Non-pigmented ciliary epithelial cell (primary cell): Measurements from ENCODE around the gene GON7.
"Not testable (repeated sequence)": the region's sequence is repeated elsewhere in the genome, so short reads cannot be mapped to it uniquely, and the experiment has no call there.

ENCODE experiments used
- DNase-seq: peaks from one replicate; pipeline ENCODE4 v3.0.0-alpha.2; 2010; ENCODE audit warnings: low read depth

GON7 gene

GRCh38 chr14:93199031-93199430 lies 7.8 kb downstream of the GON7 start:
- no peak for DNase-seq

- no peak for DNase-seq
These were observed 11.4 kb downstream of the GON7 start for GRCh38 chr14:93195316-93195999.

GRCh38 chr14:93186956-93187355 lies 19.9 kb downstream of the GON7 start:
- no peak for DNase-seq

DNA sequence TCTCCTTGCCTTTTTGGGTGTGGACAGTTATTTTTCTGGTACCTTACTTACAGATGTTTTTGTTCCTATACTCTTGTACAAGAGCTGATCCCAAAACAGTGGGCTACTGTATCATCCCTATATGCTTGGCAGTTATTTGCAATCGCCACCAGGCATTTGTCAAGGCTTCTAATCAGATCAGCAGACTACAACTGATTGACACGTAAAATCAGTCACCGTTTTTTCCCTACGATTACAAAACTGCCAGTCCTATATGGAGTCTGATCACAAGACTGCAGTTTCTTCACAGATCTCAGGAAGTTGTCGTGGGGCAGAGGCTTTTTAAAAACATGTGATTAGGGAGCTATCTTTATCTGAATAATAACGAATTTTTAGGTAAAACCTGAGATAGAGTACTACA lies 20.4 kb downstream of the GON7 start:
- no peak for DNase-seq

- no peak for DNase-seq
These were observed 21.5 kb downstream of the GON7 start for GRCh38 chr14:93185349-93185720.

- no peak for DNase-seq
These were observed 22.2 kb downstream of the GON7 start, which contains the start of the genes LYSET and MOAP1 for GRCh38 chr14:93184391-93185348. LYSET (plus strand) TSS chr14:93185317; CDS start chr14:93185406, 89 bp downstream. MOAP1 (minus strand) TSS chr14:93184897; CDS start chr14:93184242, 655 bp downstream.

DNA sequence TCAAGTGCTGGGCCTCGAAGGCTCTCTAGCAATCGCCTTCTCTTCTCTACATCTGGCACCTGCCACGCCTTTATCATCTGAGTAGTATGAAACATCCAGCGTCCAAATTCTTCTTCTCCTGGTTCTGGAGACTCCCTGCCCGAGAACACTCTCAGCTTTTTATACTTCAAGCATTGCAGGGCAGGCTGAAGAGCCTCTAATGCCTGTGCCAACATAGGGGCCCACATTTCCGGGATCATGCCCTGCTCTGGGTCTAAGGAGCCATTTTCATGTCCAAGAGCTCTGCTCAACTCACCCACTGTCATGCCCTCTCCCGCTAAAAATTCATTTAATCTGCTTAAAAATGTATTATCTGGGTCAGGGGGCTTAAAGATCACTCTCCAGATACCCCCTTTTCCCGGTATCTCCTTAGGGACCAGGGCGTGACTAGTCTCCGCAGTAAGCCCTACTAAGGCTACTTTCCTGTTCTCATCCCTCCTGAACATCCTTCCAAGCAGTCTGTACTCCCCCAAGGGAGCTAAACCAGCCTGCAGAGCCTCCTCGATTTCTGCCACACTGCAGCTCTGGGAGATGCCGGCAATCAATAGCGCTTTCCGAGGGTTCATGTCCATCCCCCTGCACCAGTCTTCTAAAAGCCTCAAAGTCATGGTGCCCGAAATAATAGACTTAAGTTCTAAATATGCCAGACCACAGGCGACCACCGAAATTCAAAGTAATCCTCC lies 23.1 kb downstream of the GON7 start:
- no peak for DNase-seq

- no peak for DNase-seq
These were observed 31.4 kb downstream of the GON7 start for GRCh38 chr14:93175492-93175891.

GRCh38 chr14:93174731-93175130 lies 32.1 kb downstream of the GON7 start:
- DNase-seq: not testable (repeated sequence)

DNA sequence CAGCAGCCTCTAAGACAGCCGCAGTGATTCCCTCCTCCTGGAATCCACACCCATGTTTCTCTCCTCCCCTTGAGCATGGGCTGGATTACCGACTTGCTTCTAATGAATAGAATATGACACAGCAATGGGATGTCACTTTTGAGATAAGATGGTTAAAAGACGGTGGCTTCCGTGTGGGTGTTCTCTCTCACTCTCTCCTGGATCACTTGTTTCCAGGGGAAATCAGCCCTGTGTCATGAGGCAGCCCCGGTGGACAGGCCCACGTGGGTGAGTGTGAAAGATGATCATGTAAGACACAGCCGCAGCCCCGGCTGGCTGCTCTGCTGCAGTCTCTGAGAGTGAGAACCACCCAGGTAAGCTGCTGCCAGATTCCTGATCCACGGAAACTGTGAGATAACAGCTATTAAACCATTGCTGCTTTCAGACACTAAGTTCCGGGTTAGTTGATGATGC lies 32.9 kb downstream of the GON7 start:
- no peak for DNase-seq

- DNase-seq: no peak
These were observed 35.5 kb downstream of the GON7 start for GRCh38 chr14:93171376-93171775.

GRCh38 chr14:93170141-93170540 lies 36.7 kb downstream of the GON7 start:
- not testable (repeated sequence) for DNase-seq

DNA sequence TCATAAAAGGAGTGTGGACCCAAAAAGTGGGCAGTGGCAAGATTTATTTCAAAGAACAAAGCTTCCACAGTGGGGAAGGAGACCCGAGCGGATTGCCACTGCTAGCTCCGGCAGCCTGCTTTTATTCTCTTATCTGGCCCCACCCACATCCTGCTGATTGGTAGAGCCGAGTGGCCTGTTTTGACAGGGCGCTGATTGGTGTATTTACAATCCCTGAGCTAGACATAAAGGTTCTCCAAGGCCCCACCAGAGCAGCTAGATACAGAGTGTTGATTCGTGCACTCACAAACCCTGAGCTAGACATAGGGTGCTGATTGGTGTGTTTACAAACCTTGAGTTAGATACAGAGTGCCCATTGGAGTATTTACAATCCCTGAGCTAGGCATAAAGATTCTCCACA lies 37.2 kb downstream of the GON7 start:
- DNase-seq: not testable (repeated sequence)

- DNase-seq: not testable (repeated sequence)
These were observed 38.3 kb downstream of the GON7 start for GRCh38 chr14:93168610-93169009.

DNA sequence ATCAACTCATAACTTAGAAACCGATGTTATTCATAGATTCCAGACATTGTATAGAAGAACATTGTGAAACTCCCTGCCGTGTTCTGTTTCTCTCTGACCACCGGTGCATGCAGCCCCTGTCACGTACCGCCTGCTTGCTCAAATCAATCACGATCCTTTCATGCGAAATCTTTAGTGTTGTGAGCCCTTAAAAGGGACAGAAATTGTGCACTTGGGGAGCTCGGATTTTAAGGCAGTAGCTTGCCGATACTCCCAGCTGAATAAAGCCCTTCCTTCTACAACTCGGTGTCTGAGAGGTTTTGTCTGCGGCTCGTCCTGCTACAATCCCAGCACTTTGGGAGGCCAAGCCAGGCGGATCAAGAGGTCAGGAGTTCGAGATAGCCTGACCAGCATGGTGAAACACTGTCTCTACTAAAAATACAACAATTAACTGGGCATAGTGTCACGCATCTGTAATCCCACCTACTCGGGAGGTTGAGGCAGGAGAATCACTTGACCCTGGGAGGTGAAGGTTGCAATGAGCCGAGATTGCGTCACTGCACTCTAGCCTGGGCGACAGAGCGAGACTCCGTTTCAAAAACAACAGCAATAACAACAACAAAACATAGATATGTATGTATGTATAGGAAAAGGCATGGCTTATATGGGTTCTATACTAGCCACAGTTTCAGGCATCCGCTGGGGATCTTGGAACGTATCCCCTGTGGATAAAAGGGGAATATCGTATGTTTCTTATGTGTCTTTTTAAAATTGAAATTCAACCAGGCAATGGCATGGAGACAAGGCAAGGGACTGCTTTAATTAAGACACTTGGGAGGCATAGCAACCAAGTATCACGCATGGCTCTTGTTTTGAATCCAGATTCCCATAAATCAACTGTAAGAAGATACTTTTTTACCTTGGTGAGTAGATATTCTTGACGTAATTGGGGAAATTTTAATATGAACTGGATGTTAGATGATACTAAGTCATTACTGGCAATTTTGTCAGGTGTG lies 41.3 kb downstream of the GON7 start:
- not testable (repeated sequence) for DNase-seq

DNA sequence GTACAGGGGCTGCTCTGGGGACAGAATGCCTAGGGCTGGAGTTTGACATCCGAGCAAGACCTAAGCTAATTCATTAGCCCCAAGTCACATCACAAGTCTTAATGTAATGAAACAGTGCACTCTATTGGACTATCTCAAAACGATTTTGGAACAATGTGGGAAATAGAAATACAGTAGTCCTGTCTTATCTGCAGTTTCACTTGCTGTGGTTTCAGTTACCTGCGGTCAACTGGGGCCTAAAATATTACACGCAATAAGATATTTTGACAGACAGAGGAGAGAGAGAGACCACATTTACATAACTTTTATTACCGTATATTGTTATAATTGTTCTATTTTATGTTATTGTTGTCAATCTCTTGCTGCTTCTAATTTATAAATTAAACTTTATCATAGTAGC lies 43.3 kb downstream of the GON7 start:
- no peak for DNase-seq

DNA sequence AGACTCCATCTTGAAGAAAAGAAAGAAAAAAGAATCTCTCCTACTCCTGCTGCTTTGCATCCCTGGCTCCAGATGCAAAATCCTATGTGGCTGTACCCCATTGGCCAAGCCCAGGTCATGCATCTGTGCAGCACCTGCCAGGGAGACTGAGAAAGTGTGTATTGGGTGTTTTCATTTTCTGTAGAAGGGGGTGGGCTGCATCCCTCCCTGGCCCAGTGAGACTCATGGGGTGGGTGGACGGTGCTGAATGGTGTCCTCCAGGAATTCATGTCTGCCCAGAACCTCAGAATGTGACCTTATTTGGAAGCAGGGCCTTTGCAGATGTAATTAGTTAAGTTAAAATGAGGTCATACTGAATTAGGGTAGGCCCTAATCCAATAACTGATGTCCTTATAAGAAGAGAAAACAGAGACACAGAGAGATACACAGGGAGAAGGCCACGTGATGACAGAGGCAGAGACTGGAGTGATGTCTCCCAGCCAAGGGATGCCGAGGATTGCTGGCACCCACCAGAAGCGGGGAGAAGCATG lies 45.4 kb downstream of the GON7 start:
- no peak for DNase-seq

GRCh38 chr14:93160353-93160801 lies 46.5 kb downstream of the GON7 start:
- no peak for DNase-seq

DNA sequence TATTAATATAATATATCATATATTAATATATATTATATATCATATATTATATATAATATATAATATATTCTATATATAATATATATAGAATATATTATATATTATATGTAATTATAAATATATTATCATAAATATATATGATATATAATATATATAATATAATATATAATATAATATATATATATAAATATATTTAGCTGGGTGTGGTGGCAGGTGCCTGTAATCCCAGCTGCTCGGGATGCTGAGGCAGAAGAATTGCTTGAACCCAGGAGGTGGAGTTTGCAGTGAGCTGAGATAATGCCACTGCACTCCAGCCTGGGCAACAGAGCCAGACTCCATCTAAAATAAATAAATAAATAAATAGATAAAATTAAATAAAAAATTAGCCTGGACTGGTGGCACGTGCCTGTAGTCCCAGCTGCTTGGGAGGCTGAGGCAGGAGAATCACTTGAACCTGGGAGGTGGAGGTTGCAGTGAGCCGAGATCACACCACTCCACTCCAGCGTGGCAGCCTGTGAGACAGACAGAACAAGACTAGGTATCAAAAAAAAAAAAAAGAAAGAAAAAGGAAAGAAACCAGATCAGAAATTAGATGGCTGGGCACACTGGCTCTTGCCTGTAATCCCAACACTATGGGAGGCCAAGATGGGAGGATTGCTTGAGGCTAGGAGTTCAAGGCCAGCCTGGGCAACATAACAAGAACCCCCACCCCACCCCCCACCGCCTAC lies 47.1 kb downstream of the GON7 start:
- not testable (repeated sequence) for DNase-seq

GRCh38 chr14:93158349-93158748 lies 48.5 kb downstream of the GON7 start:
- DNase-seq: not testable (repeated sequence)
